ENCODE results near the gene SLC36A1.

SLC36A1 gene

DNA sequence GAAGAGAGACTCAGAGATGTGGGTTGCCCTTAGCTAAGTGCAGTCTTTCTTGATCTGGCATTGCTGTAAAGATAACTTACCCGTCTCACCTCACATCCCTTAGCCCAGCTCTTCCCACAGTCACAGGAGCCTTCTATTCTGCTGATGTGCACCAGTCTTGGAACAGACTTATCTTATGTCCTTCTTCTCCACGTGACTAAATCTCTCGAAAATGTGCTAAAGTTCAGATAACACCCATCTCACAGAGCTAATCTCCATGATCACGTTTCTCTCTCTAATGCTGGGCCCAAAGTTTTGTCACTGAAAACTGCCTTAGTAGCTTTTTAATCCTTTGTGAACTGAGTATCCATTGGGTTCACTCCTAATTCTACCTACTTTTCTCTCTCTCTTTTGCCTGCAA, 16.7 kb downstream of the SLC36A1 start:
- Histone ChIP-seq H2AK5ac (ENCODE audit: low read length, severe bottlenecking) (no peak overlapping the region), H3K79me1 (replicated peaks; ENCODE audit: low read length, poor library complexity, severe bottlenecking) (peaks cover 3% of the 10 kb centered on the region), H4K8ac (ENCODE audit: low read length) (no peak overlapping the region), H3K4ac (ENCODE audit: low read depth in 1 of 2, low read length in 2 of 2) (no peak overlapping the region), H3K4me2 (ENCODE audit: low read length, poor library complexity, severe bottlenecking) (no peak overlapping the region), H3K27me3 (ENCODE audit: control insufficient read depth in 1 of 2, insufficient read depth in 1 of 2, low read length in 2 of 2) (no peaks in the 10 kb centered on the region), H4K91ac (ENCODE audit: low read length) (no peak overlapping the region), H3K36me3 (ENCODE audit: control insufficient read depth in 1 of 2, insufficient read depth in 2 of 2, low read depth in 1 of 2, low read length in 2 of 2) (peaks cover 19 to 70% of the 10 kb centered on the region in 2 experiments), H2BK120ac (ENCODE audit: low read depth, low read length) (no peak overlapping the region), H3K14ac (ENCODE audit: low read length in 2 of 2) (no peak overlapping the region), H3K18ac (ENCODE audit: low read depth in 1 of 2, low read length in 2 of 2) (no peak overlapping the region), H2BK15ac (ENCODE audit: low read depth, poor library complexity, severe bottlenecking) (no peak overlapping the region), H3K9ac (ENCODE audit: low read length) (no peak overlapping the region), H2BK5ac (ENCODE audit: low read depth, low read length, poor library complexity, severe bottlenecking) (no peak overlapping the region), H3K27ac (ENCODE audit: low read length, poor library complexity, severe bottlenecking) (no peak overlapping the region), H3K4me3 (ENCODE audit: insufficient read depth in 1 of 2, low read depth in 1 of 2, low read length in 2 of 2) (no peak overlapping the region), H3K9me3 (ENCODE audit: control insufficient read depth, low read length) (no peaks in the 10 kb centered on the region), H3K4me1 (ENCODE audit: control insufficient read depth, insufficient read depth, low read depth, low read length) (peaks cover 4% of the 10 kb centered on the region), H3K23ac (ENCODE audit: low read length in 2 of 2) (no peak overlapping the region), H2BK12ac (ENCODE audit: low read length in 2 of 2) (no peak overlapping the region), H2AFZ (ENCODE audit: low read depth, low read length) (no peak overlapping the region)
- DNase-seq, result no peak
- 77% methylated on average over 4 of the region's 4 CpGs for WGBS

DNA sequence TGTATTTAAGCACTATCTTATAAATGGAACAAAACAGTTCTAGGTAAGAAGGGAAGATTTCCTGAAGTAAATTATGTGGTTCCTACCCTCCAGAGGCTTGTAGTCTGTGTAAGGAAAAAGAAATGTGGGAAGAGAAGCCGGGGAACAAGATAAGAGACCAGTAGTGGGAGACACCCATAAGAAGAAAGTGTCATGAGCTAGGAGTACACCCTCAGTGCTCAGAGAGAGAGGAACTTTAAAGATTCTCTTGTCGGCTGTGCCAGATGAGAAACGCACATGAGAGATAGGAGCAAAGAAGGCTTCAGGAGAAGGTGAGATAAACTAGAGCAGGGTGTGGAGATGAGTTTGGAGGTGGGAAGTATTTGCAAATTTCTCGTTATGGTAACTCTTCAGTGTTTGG, 18.1 kb downstream of the SLC36A1 start:
- H2BK12ac ChIP-seq (ENCODE audit: low read length in 2 of 2), result no peak overlapping the region
- no peak overlapping the region for H2BK5ac ChIP-seq (ENCODE audit: low read depth, low read length, poor library complexity, severe bottlenecking)
- H3K9ac ChIP-seq (ENCODE audit: low read length), result no peak overlapping the region
- no peak overlapping the region for H3K18ac ChIP-seq (ENCODE audit: low read depth in 1 of 2, low read length in 2 of 2)
- DNase-seq, result no peak
- H3K9me3 ChIP-seq (ENCODE audit: control insufficient read depth, low read length), result no peaks in the 10 kb centered on the region
- H3K79me1 ChIP-seq (replicated peaks; ENCODE audit: low read length, poor library complexity, severe bottlenecking), result peaks cover 3% of the 10 kb centered on the region
- no peak overlapping the region for H3K23ac ChIP-seq (ENCODE audit: low read length in 2 of 2)
- no peaks in the 10 kb centered on the region for H3K4me1 ChIP-seq (ENCODE audit: control insufficient read depth, insufficient read depth, low read depth, low read length)
- H2BK120ac ChIP-seq (ENCODE audit: low read depth, low read length), result no peak overlapping the region
- no peak overlapping the region for H4K91ac ChIP-seq (ENCODE audit: low read length)
- whole genome bisulfite sequencing, result 97% methylated on average over 3 of the region's 4 CpGs
- no peak overlapping the region for H4K8ac ChIP-seq (ENCODE audit: low read length)
- no peak overlapping the region for H3K27ac ChIP-seq (ENCODE audit: low read length, poor library complexity, severe bottlenecking)
- no peak overlapping the region for H3K4me2 ChIP-seq (ENCODE audit: low read length, poor library complexity, severe bottlenecking)
- no peak overlapping the region for H2AFZ ChIP-seq (ENCODE audit: low read depth, low read length)
- no peak overlapping the region for H3K14ac ChIP-seq (ENCODE audit: low read length in 2 of 2)
- no peak overlapping the region for H2BK15ac ChIP-seq (ENCODE audit: low read depth, poor library complexity, severe bottlenecking)
- no peak overlapping the region for H3K4me3 ChIP-seq (ENCODE audit: insufficient read depth in 1 of 2, low read depth in 1 of 2, low read length in 2 of 2)
- H3K27me3 ChIP-seq (ENCODE audit: control insufficient read depth in 1 of 2, insufficient read depth in 1 of 2, low read length in 2 of 2), result no peaks in the 10 kb centered on the region
- no peak overlapping the region for H3K4ac ChIP-seq (ENCODE audit: low read depth in 1 of 2, low read length in 2 of 2)
- no peak overlapping the region for H2AK5ac ChIP-seq (ENCODE audit: low read length, severe bottlenecking)
- H3K36me3 ChIP-seq (ENCODE audit: control insufficient read depth in 1 of 2, insufficient read depth in 2 of 2, low read depth in 1 of 2, low read length in 2 of 2), result peaks cover 19 to 56% of the 10 kb centered on the region in 2 experiments

DNA sequence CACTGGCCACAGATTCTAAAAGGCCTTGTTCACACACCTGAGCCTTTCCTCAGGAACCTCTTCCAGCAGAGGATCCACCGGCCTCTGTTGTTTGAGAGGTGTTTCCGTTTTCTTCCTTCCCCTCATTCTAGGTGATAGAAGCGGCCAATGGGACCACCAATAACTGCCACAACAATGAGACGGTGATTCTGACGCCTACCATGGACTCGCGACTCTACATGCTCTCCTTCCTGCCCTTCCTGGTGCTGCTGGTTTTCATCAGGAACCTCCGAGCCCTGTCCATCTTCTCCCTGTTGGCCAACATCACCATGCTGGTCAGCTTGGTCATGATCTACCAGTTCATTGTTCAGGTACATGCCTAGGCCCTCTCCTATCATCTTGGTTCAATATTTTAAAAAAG, 20.2 kb downstream of the SLC36A1 start:
- Histone ChIP-seq H3K18ac (ENCODE audit: low read depth in 1 of 2, low read length in 2 of 2) (no peak overlapping the region), H3K36me3 (ENCODE audit: control insufficient read depth in 1 of 2, insufficient read depth in 2 of 2, low read depth in 1 of 2, low read length in 2 of 2) (peaks cover 19 to 55% of the 10 kb centered on the region in 2 experiments), H3K23ac (ENCODE audit: low read length in 2 of 2) (no peak overlapping the region), H3K4me3 (ENCODE audit: insufficient read depth in 1 of 2, low read depth in 1 of 2, low read length in 2 of 2) (peak overlapping the region in 1 of 2 experiments; percentile 3), H3K9ac (ENCODE audit: low read length) (no peak overlapping the region), H3K9me3 (ENCODE audit: control insufficient read depth, low read length) (no peaks in the 10 kb centered on the region), H3K14ac (ENCODE audit: low read length in 2 of 2) (no peak overlapping the region), H3K4me1 (ENCODE audit: control insufficient read depth, insufficient read depth, low read depth, low read length) (no peaks in the 10 kb centered on the region), H3K4me2 (ENCODE audit: low read length, poor library complexity, severe bottlenecking) (no peak overlapping the region), H4K8ac (ENCODE audit: low read length) (no peak overlapping the region), H2AFZ (ENCODE audit: low read depth, low read length) (no peak overlapping the region), H2BK5ac (ENCODE audit: low read depth, low read length, poor library complexity, severe bottlenecking) (no peak overlapping the region), H4K91ac (ENCODE audit: low read length) (no peak overlapping the region), H3K27me3 (ENCODE audit: control insufficient read depth in 1 of 2, insufficient read depth in 1 of 2, low read length in 2 of 2) (no peaks in the 10 kb centered on the region), H2BK12ac (ENCODE audit: low read length in 2 of 2) (no peak overlapping the region), H3K4ac (ENCODE audit: low read depth in 1 of 2, low read length in 2 of 2) (peak overlapping the region in 1 of 2 experiments; percentile 31), H2BK15ac (ENCODE audit: low read depth, poor library complexity, severe bottlenecking) (no peak overlapping the region), H2BK120ac (ENCODE audit: low read depth, low read length) (no peak overlapping the region), H3K79me1 (replicated peaks; ENCODE audit: low read length, poor library complexity, severe bottlenecking) (peaks cover 3% of the 10 kb centered on the region), H3K27ac (ENCODE audit: low read length, poor library complexity, severe bottlenecking) (no peak overlapping the region), H2AK5ac (ENCODE audit: low read length, severe bottlenecking) (no peak overlapping the region)
- no peak for DNase-seq
- WGBS, result 97% methylated on average over 8 of the region's 8 CpGs

DNA sequence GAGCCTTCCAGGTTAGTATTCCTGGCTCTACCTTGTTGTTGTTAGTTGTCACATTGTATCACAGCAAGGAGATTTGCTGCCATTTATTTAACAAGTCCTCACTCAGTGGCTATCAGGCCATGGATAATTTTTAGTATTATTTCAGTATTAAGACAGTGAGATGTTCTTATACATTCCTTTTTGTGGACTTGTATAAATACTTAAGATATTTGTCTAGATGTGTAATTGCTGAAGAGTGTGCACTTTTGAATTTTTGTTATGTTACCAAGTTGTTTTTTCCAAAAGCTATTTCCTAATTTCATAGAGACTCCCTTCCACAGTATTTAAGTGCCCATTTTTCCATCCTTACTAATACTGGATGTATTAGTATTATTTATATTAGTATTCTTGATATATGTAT, 22.0 kb downstream of the SLC36A1 start:
- Histone ChIP-seq H2BK12ac (ENCODE audit: low read length in 2 of 2) (no peak overlapping the region), H3K4me3 (ENCODE audit: insufficient read depth in 1 of 2, low read depth in 1 of 2, low read length in 2 of 2) (no peak overlapping the region), H3K36me3 (ENCODE audit: control insufficient read depth in 1 of 2, insufficient read depth in 2 of 2, low read depth in 1 of 2, low read length in 2 of 2) (peaks cover 18 to 51% of the 10 kb centered on the region in 2 experiments), H4K91ac (ENCODE audit: low read length) (no peak overlapping the region), H3K27me3 (ENCODE audit: control insufficient read depth in 1 of 2, insufficient read depth in 1 of 2, low read length in 2 of 2) (no peaks in the 10 kb centered on the region), H2BK15ac (ENCODE audit: low read depth, poor library complexity, severe bottlenecking) (no peak overlapping the region), H2AK5ac (ENCODE audit: low read length, severe bottlenecking) (no peak overlapping the region), H3K4me2 (ENCODE audit: low read length, poor library complexity, severe bottlenecking) (no peak overlapping the region), H3K79me1 (replicated peaks; ENCODE audit: low read length, poor library complexity, severe bottlenecking) (peaks cover 3% of the 10 kb centered on the region), H3K14ac (ENCODE audit: low read length in 2 of 2) (no peak overlapping the region), H3K4ac (ENCODE audit: low read depth in 1 of 2, low read length in 2 of 2) (no peak overlapping the region), H2BK120ac (ENCODE audit: low read depth, low read length) (no peak overlapping the region), H3K4me1 (ENCODE audit: control insufficient read depth, insufficient read depth, low read depth, low read length) (no peaks in the 10 kb centered on the region), H3K9ac (ENCODE audit: low read length) (no peak overlapping the region), H3K27ac (ENCODE audit: low read length, poor library complexity, severe bottlenecking) (no peak overlapping the region), H2AFZ (ENCODE audit: low read depth, low read length) (no peak overlapping the region), H3K18ac (ENCODE audit: low read depth in 1 of 2, low read length in 2 of 2) (no peak overlapping the region), H3K9me3 (ENCODE audit: control insufficient read depth, low read length) (no peaks in the 10 kb centered on the region), H4K8ac (ENCODE audit: low read length) (no peak overlapping the region), H2BK5ac (ENCODE audit: low read depth, low read length, poor library complexity, severe bottlenecking) (no peak overlapping the region), H3K23ac (ENCODE audit: low read length in 2 of 2) (no peak overlapping the region)
- DNase-seq, result no peak
